A549 (cell line): ENCODE data around the gene LAMA2. TPM values are rescaled to one million over a fixed set of nuclear protein-coding genes. Genes with fewer than 3 reads are reported as not detected.

Experiments
- ATAC-seq, 2 experiments: fragments of 200-7000 bp in 1 of 2; fragments of >200 bp in 1 of 2; cut with Nextera tagmentation in 1 of 2; cut with Tn5 transposase in 1 of 2; 3 replicates each; pipeline versions ENCODE4 v1.8.0 to v1.9.1; 2018 to 2020; ENCODE audit warnings: mild to moderate bottlenecking in 1 of 2, moderate library complexity in 1 of 2
- CTCF ChIA-PET: fragments of 300-600 bp; sonication (Branson Sonifier 250); formaldehyde crosslinking; extraction: SDS; loops from one replicate; lab custom pipeline; 2021; ENCODE audit warnings: antibody characterized with exemption, inconsistent platforms; lab: Yijun Ruan, JAX
- POLR2A ChIA-PET: fragments of 350-600 bp; formaldehyde crosslinking; extraction: SDS; loops from one replicate; lab custom pipeline; 2021; ENCODE audit warnings: antibody characterized with exemption, inconsistent platforms; lab: Yijun Ruan, JAX
- DNase-seq, 2 experiments: peaks; one replicate each; pipeline versions ENCODE4 v3.0.0 to v3.0.0-alpha.2; 2011 to 2016; ENCODE audit warnings: low read depth in 1 of 2, low spot score in 1 of 2
- FAIRE-seq: peaks from 2 replicates; lab custom pipeline; 2011; peaks lifted over from hg19 to GRCh38; lab: Jason Lieb, UNC
- H3K27ac ChIP-seq, 2 experiments: fragments of >200 bp; sonication (Bioruptor Twin); formaldehyde crosslinking; 3 replicates each; pipeline ENCODE4 v1.5.1; 2016 to 2017
- H3K4me1 ChIP-seq: fragments of >200 bp; sonication (Bioruptor Twin); formaldehyde crosslinking; 3 replicates; pipeline ENCODE4 v1.6.1; 2016
- H3K4me2 ChIP-seq: fragments of >200 bp; sonication (Bioruptor Twin); formaldehyde crosslinking; 3 replicates; pipeline ENCODE4 v1.6.1; 2016
- H3K4me3 ChIP-seq: fragments of >200 bp; sonication (Bioruptor Twin); formaldehyde crosslinking; 3 replicates; pipeline ENCODE4 v1.5.1; 2016
- H3K9me3 ChIP-seq: fragments of >200 bp; sonication (Bioruptor Twin); formaldehyde crosslinking; 3 replicates; pipeline ENCODE4 v1.6.1; 2016
- CBX2 ChIP-seq: fragments of 200-600 bp; sonication (generic); IDR thresholded peaks from 2 replicates; pipeline ENCODE4 v1.6.1; 2016; ENCODE audit warnings: low read depth, mild to moderate bottlenecking, borderline replicate concordance
- CBX8 ChIP-seq: fragments of 200-600 bp; sonication (generic); IDR thresholded peaks from 2 replicates; pipeline ENCODE4 v1.6.1; 2016
- CHD4 ChIP-seq: fragments of 200-600 bp; sonication (generic); IDR thresholded peaks from 2 replicates; pipeline ENCODE4 v1.6.1; 2016; ENCODE audit warnings: antibody characterized with exemption, mild to moderate bottlenecking, borderline replicate concordance
- FOSB ChIP-seq: fragments of 250-450 bp; sonication (Bioruptor Pico); IDR thresholded peaks from 2 replicates; pipeline ENCODE4 v1.5.0; 2020; ENCODE audit warnings: mild to moderate bottlenecking, moderate library complexity
- FOSL2 ChIP-seq, 2 experiments: fragments of 450-650 bp in 1 of 2; fragments of >200 bp in 1 of 2; sonication (Bioruptor Twin) in 1 of 2; formaldehyde crosslinking; IDR thresholded peaks; 2 replicates each; pipeline versions ENCODE4 v1.5.0 to v1.6.1; 2016 to 2020; ENCODE audit warnings: mild to moderate bottlenecking in 1 of 2, moderate library complexity in 1 of 2
- JUN ChIP-seq, 2 experiments: fragments of >200 bp; sonication (Bioruptor Twin); formaldehyde crosslinking; IDR thresholded peaks; 2 replicates in 1 of 2; 3 replicates in 1 of 2; pipeline ENCODE4 v1.6.1; 2016 to 2017
- JUNB ChIP-seq: fragments of >200 bp; sonication (Bioruptor Twin); formaldehyde crosslinking; IDR thresholded peaks from 2 replicates; pipeline ENCODE4 v1.6.1; 2016
- KDM5A ChIP-seq: fragments of 200-600 bp; sonication (generic); IDR thresholded peaks from 2 replicates; pipeline ENCODE4 v1.6.1; 2016; ENCODE audit warnings: antibody characterized with exemption, mild to moderate bottlenecking
- MAFK ChIP-seq: fragments of 450-650 bp; IDR thresholded peaks from 2 replicates; pipeline ENCODE4 v1.6.1; 2014; ENCODE audit not compliant: partially characterized antibody
- MAZ ChIP-seq: fragments of 150-350 bp; IDR thresholded peaks from 2 replicates; pipeline ENCODE4 v1.6.1; 2014; ENCODE audit warnings: antibody characterized with exemption, low read depth, low read length, borderline replicate concordance
- POLR2AphosphoS2 ChIP-seq: conservative IDR thresholded peaks from 2 replicates; pipeline ENCODE4 v1.6.1; 2012; ENCODE audit warnings: low read length, improper control_type of control experiment, inconsistent platforms
- ZC3H11A ChIP-seq: fragments of 450-650 bp; IDR thresholded peaks from 2 replicates; pipeline ENCODE4 v1.6.1; 2014; ENCODE audit warnings: antibody characterized with exemption, mild to moderate bottlenecking
- WGBS: methylation state at CpG from one replicate; pipeline ENCODE4 v1.1.6; 2017; ENCODE audit errors: missing lambda C conversion rate; 5-methylcytosine and 5-hydroxymethylcytosine counted together
- polyA plus RNA-seq, 4 experiments: library from polyadenylated mRNA; depleted of rRNA in 3 of 4; stranded (reverse); fragments of >200 nt; fragmentation: RNase III in 1 of 4; extraction: RNeasy Plus Mini Kit Qiagen cat#74134 plus additional on column Dnase treatment in 1 of 4; gene quantifications; 2 replicates in 3 of 4; 3 replicates in 1 of 4; pipeline ENCODE4 v1.2.3, GENCODE V29; 2011 to 2017
- TF ChIP-seq, protein P1 (sequence below): fragments of 250-450 bp; sonication (Bioruptor Pico); IDR thresholded peaks from 2 replicates; pipeline ENCODE4 v1.5.0; 2021; ENCODE audit warnings: mild to moderate bottlenecking, moderate library complexity, borderline replicate concordance
- TF ChIP-seq, protein P2 (sequence below): IDR thresholded peaks from 2 replicates; pipeline ENCODE4 v1.6.1; 2012

LAMA2 gene
- polyA plus RNA-seq, 2 of the 4 experiments (the other 2 are of a cell fraction), result 0.21 to 1.3 TPM

GRCh38 chr6:129490521-129491255, 607.8 kb downstream of the LAMA2 start (continued):
- TF ChIP-seq, protein P1, sequence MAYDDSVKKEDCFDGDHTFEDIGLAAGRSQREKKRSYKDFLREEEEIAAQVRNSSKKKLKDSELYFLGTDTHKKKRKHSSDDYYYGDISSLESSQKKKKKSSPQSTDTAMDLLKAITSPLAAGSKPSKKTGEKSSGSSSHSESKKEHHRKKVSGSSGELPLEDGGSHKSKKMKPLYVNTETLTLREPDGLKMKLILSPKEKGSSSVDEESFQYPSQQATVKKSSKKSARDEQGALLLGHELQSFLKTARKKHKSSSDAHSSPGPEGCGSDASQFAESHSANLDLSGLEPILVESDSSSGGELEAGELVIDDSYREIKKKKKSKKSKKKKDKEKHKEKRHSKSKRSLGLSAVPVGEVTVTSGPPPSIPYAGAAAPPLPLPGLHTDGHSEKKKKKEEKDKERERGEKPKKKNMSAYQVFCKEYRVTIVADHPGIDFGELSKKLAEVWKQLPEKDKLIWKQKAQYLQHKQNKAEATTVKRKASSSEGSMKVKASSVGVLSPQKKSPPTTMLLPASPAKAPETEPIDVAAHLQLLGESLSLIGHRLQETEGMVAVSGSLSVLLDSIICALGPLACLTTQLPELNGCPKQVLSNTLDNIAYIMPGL (CRISPR knock-in tag), result no peak
- TF ChIP-seq JUN (IDR thresholded peaks at IDR 0.05), result peak in 1 of 2 experiments; percentile 42; a peak in 2 of 5 replicates

DNA sequence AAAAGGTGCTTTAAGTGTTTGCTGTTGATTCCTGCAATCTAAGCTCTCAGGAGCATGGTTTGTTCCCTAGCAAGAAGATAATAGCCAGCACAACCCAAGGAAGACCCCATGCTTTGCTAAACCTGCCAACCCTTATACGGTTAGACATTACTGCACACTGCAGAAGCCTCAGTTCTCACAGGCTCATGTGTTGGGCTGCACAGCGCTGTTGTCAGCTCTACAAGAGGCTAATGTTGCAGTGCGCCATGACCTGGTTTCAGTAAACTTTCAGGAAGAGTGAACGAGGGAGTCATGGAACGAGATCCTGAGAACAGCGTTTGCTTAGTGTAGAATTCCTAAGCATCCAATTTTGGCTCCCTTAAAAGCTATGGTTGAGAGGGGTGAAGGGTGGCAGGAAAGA, 608.5 kb downstream of the LAMA2 start:
- peak overlapping the region; percentile 75 for H3K4me2 ChIP-seq
- H3K4me3 ChIP-seq, result no peak overlapping the region
- peak overlapping the region; percentile 84 to 89 for H3K27ac ChIP-seq
- DNase-seq (peak in 1 of 2 experiments; percentile 9), ATAC-seq (peak; percentile 33 to 54; a peak in 3 of 6 replicates), FAIRE-seq (no peak)
- POLR2A ChIA-PET, result interaction anchor here (1.4 kb wide), 1 partner anchor 9 kb away, joined by 5 read pairs; no protein-coding TSS in a partner anchor
- no peaks in the 10 kb centered on the region for H3K9me3 ChIP-seq
- 80% methylated on average over 5 of the region's 6 CpGs for WGBS
- TF ChIP-seq CBX8 (no peak), MAZ (no peak), FOSB (CRISPR knock-in tag) (no peak)
- TF ChIP-seq, protein P2, sequence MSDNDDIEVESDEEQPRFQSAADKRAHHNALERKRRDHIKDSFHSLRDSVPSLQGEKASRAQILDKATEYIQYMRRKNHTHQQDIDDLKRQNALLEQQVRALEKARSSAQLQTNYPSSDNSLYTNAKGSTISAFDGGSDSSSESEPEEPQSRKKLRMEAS, result no peak
- TF ChIP-seq, all 56 proteins: peak for 0
- CTCF ChIA-PET, result interaction anchor here (0.7 kb wide), 1 partner anchor 12 kb away, joined by 3 read pairs; no protein-coding TSS in a partner anchor
- H3K4me1 ChIP-seq, result peaks cover 27% of the 10 kb centered on the region

- Histone ChIP-seq H3K4me1 (peaks cover 27% of the 10 kb centered on the region), H3K4me2 (no peak overlapping the region), H3K4me3 (no peak overlapping the region), H3K27ac (peak overlapping the region; percentile 84 to 89; a peak in 5 of 6 replicates), H3K9me3 (no peaks in the 10 kb centered on the region)
- FAIRE-seq (no peak), DNase-seq (no peak), ATAC-seq (no peak)
- no peak for TF ChIP-seq CHD4
- no peak for TF ChIP-seq ZC3H11A
- no peak for TF ChIP-seq FOSL2 (IDR thresholded peaks at IDR 0.05)
- TF ChIP-seq FOSL2 (CRISPR knock-in tag; IDR thresholded peaks at IDR 0.05), result no peak
- TF ChIP-seq MAFK, result no peak
- no peak for TF ChIP-seq MAZ
- TF ChIP-seq KDM5A, result no peak
- no peak for TF ChIP-seq CBX2
- no peak for TF ChIP-seq JUNB
- no peak for TF ChIP-seq POLR2AphosphoS2
- ChIA-PET CTCF (interaction anchor here (1.3 kb wide), 1 partner anchor 237 kb away, joined by 3 read pairs; no protein-coding TSS in a partner anchor), POLR2A (no interaction called here)
- 87% methylated on average over 4 of the region's 4 CpGs for WGBS
Measured at GRCh38 chr6:129492260-129492659, 609.3 kb downstream of the LAMA2 start.

GRCh38 chr6:129493354-129493902, 610.5 kb downstream of the LAMA2 start:
- H3K4me1 ChIP-seq, result peaks cover 37% of the 10 kb centered on the region
- H3K27ac ChIP-seq, result peak overlapping the region; percentile 70 to 84; a peak in 5 of 6 replicates
- no peaks in the 10 kb centered on the region for H3K9me3 ChIP-seq
- no peak for FAIRE-seq
- 16% methylated on average over 6 of the region's 6 CpGs for WGBS
- no peak for TF ChIP-seq MAZ
- peak; percentile 38; the same call in 1 of the 2 replicates for TF ChIP-seq JUNB
- no peak for DNase-seq
- ATAC-seq, result no peak
- H3K4me3 ChIP-seq, result no peak overlapping the region
- POLR2A ChIA-PET, result no interaction called here
- H3K4me2 ChIP-seq, result peak overlapping the region; percentile 28
- CTCF ChIA-PET, result interaction anchor here (0.6 to 1.3 kb wide), 3 partner anchors 8 to 236 kb away, joined by 3 read pairs; no protein-coding TSS in a partner anchor
